GM23248 (cell line): ENCODE measurements around the gene SH3PXD2A. TPM values are rescaled to one million over a fixed set of nuclear protein-coding genes. Genes with fewer than 3 reads are reported as not detected.

Experiments used
- DNase-seq: peaks from one replicate; pipeline ENCODE4 v3.0.0-alpha.2; 2015
- H2AFZ ChIP-seq: fragments of 200-600 bp; sonication (generic); 2 replicates; pipeline ENCODE4 v1.6.1; 2016; ENCODE audit warnings: antibody characterized with exemption
- H3F3A ChIP-seq: fragments of 200-600 bp; sonication (generic); 2 replicates; pipeline ENCODE4 v1.6.1; 2016; ENCODE audit warnings: mild to moderate bottlenecking, antibody characterized with exemption, mixed run types; ENCODE audit not compliant: insufficient read depth
- H3K27ac ChIP-seq: fragments of 200-600 bp; sonication (generic); 2 replicates; pipeline ENCODE4 v1.5.1; 2016; ENCODE audit warnings: mild to moderate bottlenecking
- H3K27me3 ChIP-seq: fragments of 200-600 bp; sonication (generic); replicated peaks from 2 replicates; pipeline ENCODE4 v1.6.1; 2016; ENCODE audit warnings: mild to moderate bottlenecking; ENCODE audit not compliant: insufficient read depth
- H3K36me3 ChIP-seq: fragments of 200-600 bp; sonication (generic); 2 replicates; pipeline ENCODE4 v1.6.1; 2016; ENCODE audit warnings: low read depth, mild to moderate bottlenecking
- H3K4me1 ChIP-seq: fragments of 200-600 bp; sonication (generic); 2 replicates; pipeline ENCODE4 v1.6.1; 2016; ENCODE audit warnings: mild to moderate bottlenecking; ENCODE audit not compliant: insufficient read depth
- H3K4me2 ChIP-seq: fragments of 200-600 bp; sonication (generic); one replicate; pipeline ENCODE4 v1.6.1; 2016; ENCODE audit warnings: mild to moderate bottlenecking; ENCODE audit not compliant: unreplicated experiment
- H3K4me3 ChIP-seq: fragments of 200-600 bp; sonication (generic); 2 replicates; pipeline ENCODE4 v1.5.1; 2016; ENCODE audit warnings: mild to moderate bottlenecking
- H3K79me2 ChIP-seq: fragments of 200-600 bp; sonication (generic); 2 replicates; pipeline ENCODE4 v1.6.1; 2016; ENCODE audit warnings: mild to moderate bottlenecking; ENCODE audit not compliant: insufficient read depth
- H3K9ac ChIP-seq: fragments of 200-600 bp; sonication (generic); 2 replicates; pipeline ENCODE4 v1.6.1; 2016; ENCODE audit warnings: mild to moderate bottlenecking
- H3K9me2 ChIP-seq: fragments of 200-600 bp; sonication (generic); 2 replicates; pipeline ENCODE4 v1.6.1; 2016; ENCODE audit warnings: mixed run types, mild to moderate bottlenecking, moderate library complexity; ENCODE audit not compliant: insufficient read depth
- H3K9me3 ChIP-seq: fragments of 200-600 bp; sonication (generic); one replicate; pipeline ENCODE4 v1.6.1; 2017; ENCODE audit warnings: low read depth
- H4K20me1 ChIP-seq: fragments of 200-600 bp; sonication (generic); 2 replicates; pipeline ENCODE4 v1.6.0; 2016; ENCODE audit not compliant: insufficient read depth
- EZH2 ChIP-seq: fragments of 200-600 bp; sonication (generic); IDR thresholded peaks from 2 replicates; pipeline ENCODE4 v1.6.1; 2018; ENCODE audit warnings: antibody characterized with exemption, mild to moderate bottlenecking; ENCODE audit not compliant: insufficient read depth, poor library complexity, severe bottlenecking
- EZH2phosphoT487 ChIP-seq: fragments of 200-600 bp; sonication (generic); IDR thresholded peaks from 2 replicates; pipeline ENCODE4 v1.6.1; 2018; ENCODE audit warnings: antibody characterized with exemption, moderate library complexity, mild to moderate bottlenecking, low read depth; ENCODE audit not compliant: insufficient read depth
- WGBS, 2 experiments: methylation state at CpG; one replicate each; pipeline ENCODE4 v1.1.6; 2015 to 2017; ENCODE audit warnings: low lambda C conversion rate in 2 of 2, low coverage in 1 of 2; ENCODE audit errors: missing lambda C conversion rate in 2 of 2; 5-methylcytosine and 5-hydroxymethylcytosine counted together
- in situ Hi-C: fragments of 300-500 bp; cut with MboI; formaldehyde crosslinking; loops from 2 replicates; pipeline ENCODE4 v1.15.0; 2020
- polyA plus RNA-seq: library from polyadenylated mRNA; unstranded; fragments of >200 nt; fragmentation: Nextera tagmentation; extraction: Ambion mirVana; gene quantifications from 2 replicates; pipeline ENCODE4 v1.2.1, GENCODE V29; 2016
- total RNA-seq: library from RNA; depleted of rRNA; stranded (reverse); fragments of >200 nt; shearing (Covaris generic); gene quantifications from 2 replicates; pipeline ENCODE4 v1.2.3, GENCODE V29; 2014

The SH3PXD2A gene
- total and polyA plus RNA-seq, 2 experiments from 2014 or later, result 34.0 to 58.0 TPM

GRCh38 chr10:103671126-103671895 is 184.1 kb downstream of the SH3PXD2A start:
- Histone ChIP-seq H3K27ac (no peak overlapping the region), H3K9me2 (no peaks in the 10 kb centered on the region), H3K4me2 (no peak overlapping the region), H3K9me3 (no peaks in the 10 kb centered on the region), H3K4me3 (no peak overlapping the region), H3K9ac (no peak overlapping the region), H3K79me2 (peaks cover 88% of the 10 kb centered on the region), H3K4me1 (peaks cover 43% of the 10 kb centered on the region), H3K36me3 (no peaks in the 10 kb centered on the region), H4K20me1 (no peaks in the 10 kb centered on the region), H3F3A (peaks cover 35% of the 10 kb centered on the region), H2AFZ (no peak overlapping the region), H3K27me3 (no peaks in the 10 kb centered on the region)
- DNase-seq, result no peak
- WGBS, 2 experiments, result 87 to 88% methylated on average over 10 of the region's 10 CpGs
- in situ Hi-C loops, result no loop called here
- TF ChIP-seq EZH2, result no peak
- TF ChIP-seq EZH2phosphoT487, result no peak

- Histone ChIP-seq H2AFZ (no peak overlapping the region), H3K9ac (peak overlapping the region; percentile 91; the same call in 1 of the 2 replicates), H3K9me2 (no peaks in the 10 kb centered on the region), H3K4me1 (peaks cover 42% of the 10 kb centered on the region), H3K4me2 (no peak overlapping the region), H3K9me3 (no peaks in the 10 kb centered on the region), H3K27ac (peak overlapping the region; percentile 98; the same call in 1 of the 2 replicates), H4K20me1 (no peaks in the 10 kb centered on the region), H3K27me3 (no peaks in the 10 kb centered on the region), H3K36me3 (no peaks in the 10 kb centered on the region), H3K79me2 (peaks cover 93% of the 10 kb centered on the region), H3K4me3 (no peak overlapping the region), H3F3A (peaks cover 23% of the 10 kb centered on the region)
- no peak for DNase-seq
- WGBS, 2 experiments, result 97 to 98% methylated on average over 2 of the region's 2 CpGs
- no peak for TF ChIP-seq EZH2
- no peak for TF ChIP-seq EZH2phosphoT487
- in situ Hi-C loops, result no loop called here
Observed at GRCh38 chr10:103669944-103670343, 185.4 kb downstream of the SH3PXD2A start.

- 90 to 93% methylated on average over 6 of the region's 6 CpGs for WGBS, 2 experiments
- DNase-seq, result peak; percentile 46
- peaks cover 93% of the 10 kb centered on the region for H3K79me2 ChIP-seq
- H3K4me3 ChIP-seq, result peak overlapping the region; percentile 73; the same call in 1 of the 2 replicates
- H3K27me3 ChIP-seq, result no peaks in the 10 kb centered on the region
- TF ChIP-seq EZH2phosphoT487, result no peak
- H3K9me3 ChIP-seq, result no peaks in the 10 kb centered on the region
- in situ Hi-C loops, result no loop called here
- no peaks in the 10 kb centered on the region for H4K20me1 ChIP-seq
- H3K4me2 ChIP-seq, result peak overlapping the region; percentile 96
- H3K27ac ChIP-seq, result peak overlapping the region; percentile 98
- no peak overlapping the region for H2AFZ ChIP-seq
- peaks cover 42% of the 10 kb centered on the region for H3K4me1 ChIP-seq
- no peaks in the 10 kb centered on the region for H3K36me3 ChIP-seq
- no peaks in the 10 kb centered on the region for H3K9me2 ChIP-seq
- H3K9ac ChIP-seq, result peak overlapping the region; percentile 91
- H3F3A ChIP-seq, result peaks cover 26% of the 10 kb centered on the region
Observed at GRCh38 chr10:103669243-103669929, 186.0 kb downstream of the SH3PXD2A start.

- peak; percentile 94 for DNase-seq
- Histone ChIP-seq H3K36me3 (no peaks in the 10 kb centered on the region), H3K27me3 (no peaks in the 10 kb centered on the region), H3K27ac (peak overlapping the region; percentile 98), H3K4me2 (peak overlapping the region; percentile 96), H3K9me3 (no peaks in the 10 kb centered on the region), H3K4me3 (peak overlapping the region; percentile 73), H3K9ac (peak overlapping the region; percentile 91), H4K20me1 (no peaks in the 10 kb centered on the region), H3K9me2 (no peaks in the 10 kb centered on the region), H3K79me2 (peaks cover 93% of the 10 kb centered on the region), H3K4me1 (peaks cover 49% of the 10 kb centered on the region), H2AFZ (peak overlapping the region; percentile 42; the same call in 1 of the 2 replicates), H3F3A (peaks cover 26% of the 10 kb centered on the region)
- 9 to 13% methylated on average over 37 of the region's 37 CpGs for WGBS, 2 experiments
- TF ChIP-seq EZH2 (no peak), EZH2phosphoT487 (no peak)
- in situ Hi-C loops, result no loop called here
Observed at GRCh38 chr10:103668351-103669242, 186.8 kb downstream of the SH3PXD2A start.
